HG02678 (cell line): ENCODE data around the gene CRACR2A.

ENCODE experiments used
- ATAC-seq: cut with Tn5 transposase; IDR thresholded peaks from one replicate; pipeline ENCODE4 v1.9.1; 2021; ENCODE audit warnings: mild to moderate bottlenecking, moderate library complexity; ENCODE audit not compliant: unreplicated experiment

Gene CRACR2A

GRCh38 chr12:3752741-3753486, at the start of gene CRACR2A:
TSS of gene CRACR2A (minus strand) at chr12:3753109. CDS start at chr12:3696999, 56,110 bp downstream.
- peak; percentile 85 for ATAC-seq

- ATAC-seq = no peak
Observed at GRCh38 chr12:3797531-3798048, 44.7 kb upstream of the CRACR2A start.

GRCh38 chr12:3795492-3796133, 42.7 kb upstream of the CRACR2A start:
- ATAC-seq = no peak

GRCh38 chr12:3795066-3795465, 42.2 kb upstream of the CRACR2A start:
- no peak for ATAC-seq

- no peak for ATAC-seq
Observed at GRCh38 chr12:3792623-3793288, 39.8 kb upstream of the CRACR2A start.

GRCh38 chr12:3791256-3791874, 38.5 kb upstream of the CRACR2A start:
- no peak for ATAC-seq

- no peak for ATAC-seq
Observed at GRCh38 chr12:3790642-3791041, 37.7 kb upstream of the CRACR2A start.

GRCh38 chr12:3789838-3790237, 36.9 kb upstream of the CRACR2A start:
- no peak for ATAC-seq

GRCh38 chr12:3777206-3777809, 24.4 kb upstream of the CRACR2A start:
- ATAC-seq = no peak

GRCh38 chr12:3775385-3776035, 22.6 kb upstream of the CRACR2A start:
- no peak for ATAC-seq

GRCh38 chr12:3772380-3772779, 19.5 kb upstream of the CRACR2A start:
- ATAC-seq = no peak

- ATAC-seq = no peak
Observed at GRCh38 chr12:3771853-3772252, 18.9 kb upstream of the CRACR2A start.

- no peak for ATAC-seq
Observed at GRCh38 chr12:3770891-3771290, 18.0 kb upstream of the CRACR2A start.

GRCh38 chr12:3768911-3769447, 16.1 kb upstream of the CRACR2A start:
- ATAC-seq = no peak

- no peak for ATAC-seq
Observed at GRCh38 chr12:3761116-3761735, 8.3 kb upstream of the CRACR2A start.

GRCh38 chr12:3759878-3760277, 7.0 kb upstream of the CRACR2A start:
- ATAC-seq = no peak

- no peak for ATAC-seq
Observed at GRCh38 chr12:3757261-3757660, 4.4 kb upstream of the CRACR2A start.

- no peak for ATAC-seq
Observed at GRCh38 chr12:3755898-3756297, 3.0 kb upstream of the CRACR2A start.

GRCh38 chr12:3753544-3754284, 805 bp upstream of the CRACR2A start:
- ATAC-seq = no peak
